ENCODE measurements around the gene ZEB2.

Gene ZEB2

GRCh38 chr2:144454466-144455287, 65.2 kb downstream of the ZEB2 start:
- H3K36me3 ChIP-seq = no peaks in the 10 kb centered on the region
- H3K27me3 ChIP-seq = no peaks in the 10 kb centered on the region
- TF ChIP-seq CTCF (IDR thresholded peaks at IDR 0.05) = no peak
- no peaks in the 10 kb centered on the region for H3K9me3 ChIP-seq
- peaks cover 64 to 79% of the 10 kb centered on the region in 2 experiments for H3K4me1 ChIP-seq (ENCODE audit: control insufficient read depth in 1 of 2, insufficient read depth in 1 of 2, low read depth in 1 of 2, low read length in 1 of 2)
- no peak overlapping the region for H3K4me3 ChIP-seq (ENCODE audit: low read depth in 1 of 2, low read length in 1 of 2)
- H3K27ac ChIP-seq = no peak overlapping the region

- Histone ChIP-seq H3K36me3 (no peaks in the 10 kb centered on the region), H3K27ac (peak overlapping the region; percentile 38), H3K9me3 (no peaks in the 10 kb centered on the region), H3K4me3 (ENCODE audit: low read depth in 1 of 2, low read length in 1 of 2) (no peak overlapping the region), H3K4me1 (ENCODE audit: control insufficient read depth in 1 of 2, insufficient read depth in 1 of 2, low read depth in 1 of 2, low read length in 1 of 2) (peaks cover 57 to 73% of the 10 kb centered on the region in 2 experiments), H3K27me3 (no peaks in the 10 kb centered on the region)
- no peak for TF ChIP-seq CTCF (IDR thresholded peaks at IDR 0.05)
These were observed 66.3 kb downstream of the ZEB2 start for GRCh38 chr2:144453486-144454158.

GRCh38 chr2:144452989-144453336, 67.0 kb downstream of the ZEB2 start:
- Histone ChIP-seq H3K4me1 (ENCODE audit: control insufficient read depth in 1 of 2, insufficient read depth in 1 of 2, low read depth in 1 of 2, low read length in 1 of 2) (peaks cover 50 to 68% of the 10 kb centered on the region in 2 experiments), H3K36me3 (no peaks in the 10 kb centered on the region), H3K27me3 (no peaks in the 10 kb centered on the region), H3K4me3 (ENCODE audit: low read depth in 1 of 2, low read length in 1 of 2) (no peak overlapping the region), H3K27ac (peak overlapping the region; percentile 38), H3K9me3 (no peaks in the 10 kb centered on the region)
- TF ChIP-seq CTCF (IDR thresholded peaks at IDR 0.05) = no peak

- H3K4me1 ChIP-seq (ENCODE audit: control insufficient read depth in 1 of 2, insufficient read depth in 1 of 2, low read depth in 1 of 2, low read length in 1 of 2) = peaks cover 46 to 64% of the 10 kb centered on the region in 2 experiments
- TF ChIP-seq CTCF (IDR thresholded peaks at IDR 0.05) = no peak
- H3K36me3 ChIP-seq = no peaks in the 10 kb centered on the region
- H3K27ac ChIP-seq = peak overlapping the region; percentile 38
- no peaks in the 10 kb centered on the region for H3K27me3 ChIP-seq
- H3K9me3 ChIP-seq = no peaks in the 10 kb centered on the region
- peak overlapping the region; percentile 19 to 37 for H3K4me3 ChIP-seq (ENCODE audit: low read depth in 1 of 2, low read length in 1 of 2)
These were observed 67.5 kb downstream of the ZEB2 start for GRCh38 chr2:144452169-144452988.

GRCh38 chr2:144451443-144451842, 68.5 kb downstream of the ZEB2 start:
- no peaks in the 10 kb centered on the region for H3K36me3 ChIP-seq
- H3K4me3 ChIP-seq (ENCODE audit: low read depth in 1 of 2, low read length in 1 of 2) = no peak overlapping the region
- H3K4me1 ChIP-seq (ENCODE audit: control insufficient read depth in 1 of 2, insufficient read depth in 1 of 2, low read depth in 1 of 2, low read length in 1 of 2) = peaks cover 37 to 54% of the 10 kb centered on the region in 2 experiments
- no peaks in the 10 kb centered on the region for H3K27me3 ChIP-seq
- no peak for TF ChIP-seq CTCF (IDR thresholded peaks at IDR 0.05)
- no peak overlapping the region for H3K27ac ChIP-seq
- H3K9me3 ChIP-seq = no peaks in the 10 kb centered on the region
